HG03135 (cell line): ENCODE data around the gene EVX1.

Experiments
- ATAC-seq: cut with Tn5 transposase; IDR thresholded peaks from one replicate; pipeline ENCODE4 v1.9.1; 2021; ENCODE audit warnings: mild to moderate bottlenecking, moderate library complexity; ENCODE audit not compliant: unreplicated experiment

The EVX1 gene

DNA sequence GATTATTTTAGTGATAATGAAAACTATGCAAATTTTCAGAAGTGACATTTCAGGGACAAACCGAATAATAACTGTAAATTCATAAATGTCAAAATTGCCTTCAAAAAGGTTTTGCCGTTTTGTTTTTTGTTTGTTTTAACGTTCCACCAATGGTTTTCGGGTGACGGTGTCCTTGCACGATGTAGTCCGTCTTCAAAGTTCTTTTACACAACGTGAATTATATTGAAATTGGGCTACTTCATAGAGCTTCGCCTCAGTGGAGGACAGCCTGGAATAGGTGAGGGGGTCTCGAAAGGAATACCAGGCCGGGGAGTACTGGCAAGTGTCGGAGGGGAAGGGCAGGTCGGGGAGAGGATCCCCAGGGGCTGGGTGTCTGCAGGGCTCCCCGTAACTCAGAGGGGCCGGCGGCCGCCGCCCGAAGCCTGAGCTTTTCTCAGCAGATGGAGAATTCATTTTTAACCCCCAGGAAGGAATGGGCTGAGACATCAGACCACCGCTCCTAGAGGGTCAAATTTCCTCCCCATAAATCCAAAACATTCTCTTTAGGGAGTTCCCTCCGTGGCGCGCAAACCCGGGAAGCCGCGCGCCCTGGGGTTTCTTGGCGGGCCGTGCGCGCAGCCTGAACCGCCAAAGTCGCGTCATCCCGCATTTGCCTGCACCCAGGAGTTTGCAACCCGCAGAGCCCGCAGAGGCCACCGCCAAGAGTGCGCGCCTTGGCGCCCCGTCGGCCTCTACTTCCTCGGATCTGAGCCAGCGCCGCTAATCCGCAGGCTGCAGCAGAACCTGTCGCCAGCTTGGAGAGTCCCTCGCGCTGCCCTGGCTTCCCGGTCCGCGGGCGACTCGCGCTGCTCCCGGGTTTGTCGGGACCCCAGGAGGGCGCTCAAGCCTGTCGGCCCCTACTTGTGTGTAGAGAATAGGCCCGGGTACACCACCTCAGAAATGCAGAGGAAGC, 17.3 kb upstream of the EVX1 start:
- no peak for ATAC-seq

DNA sequence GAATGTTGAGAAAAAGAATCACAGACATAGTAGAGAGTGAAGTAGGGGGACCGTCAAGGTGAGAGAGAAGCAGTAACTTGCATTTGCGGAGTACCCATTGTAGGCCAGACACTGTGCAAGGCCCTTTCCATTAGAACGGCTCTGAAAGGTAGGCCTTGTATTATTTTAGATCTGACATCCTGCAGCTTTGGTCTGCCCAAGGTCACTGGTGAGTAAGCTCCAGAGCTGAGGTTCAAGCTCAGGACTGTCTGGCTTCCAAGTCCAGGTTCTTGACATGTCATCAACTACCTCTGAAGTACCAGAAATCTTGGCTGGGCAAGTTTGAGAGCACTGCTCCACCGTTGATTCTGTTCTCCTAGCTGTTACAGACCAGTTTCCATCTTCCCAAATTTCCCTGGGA, 13.2 kb upstream of the EVX1 start:
- no peak for ATAC-seq

GRCh38 chr7:27235387-27236311, 7.0 kb upstream of the EVX1 start:
- no peak for ATAC-seq

DNA sequence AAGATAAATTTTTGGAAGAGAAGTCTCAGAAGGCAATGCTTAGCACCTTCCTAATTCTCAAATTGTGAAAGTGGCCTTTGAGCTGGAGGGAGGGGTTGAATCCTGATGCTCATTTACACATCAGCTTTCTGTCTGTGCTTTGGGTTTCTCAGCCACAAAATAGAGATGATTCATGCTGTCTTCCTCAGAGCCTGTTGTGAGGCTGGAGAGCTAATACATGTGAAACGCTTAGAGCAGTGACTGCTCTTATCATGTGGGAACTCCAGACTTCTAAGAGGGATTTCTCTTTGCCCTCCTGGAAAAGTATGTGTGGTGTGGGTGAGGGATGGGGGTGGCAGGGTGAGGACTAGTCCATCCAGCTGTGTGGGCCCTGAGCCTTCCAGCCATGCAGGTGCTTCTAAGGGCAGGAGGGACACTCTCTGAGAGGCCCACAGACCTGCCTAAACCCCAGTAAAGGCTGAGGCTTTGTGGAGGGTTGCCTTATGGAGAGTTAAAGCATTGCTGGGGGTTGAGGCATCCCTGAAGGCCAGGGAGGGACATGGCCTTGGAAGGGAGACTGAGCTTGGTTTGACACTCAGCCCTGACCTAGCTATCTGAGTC, 4.8 kb upstream of the EVX1 start:
- no peak for ATAC-seq

- no peak for ATAC-seq
Measured at GRCh38 chr7:27238979-27239386, 3.6 kb upstream of the EVX1 start.

DNA sequence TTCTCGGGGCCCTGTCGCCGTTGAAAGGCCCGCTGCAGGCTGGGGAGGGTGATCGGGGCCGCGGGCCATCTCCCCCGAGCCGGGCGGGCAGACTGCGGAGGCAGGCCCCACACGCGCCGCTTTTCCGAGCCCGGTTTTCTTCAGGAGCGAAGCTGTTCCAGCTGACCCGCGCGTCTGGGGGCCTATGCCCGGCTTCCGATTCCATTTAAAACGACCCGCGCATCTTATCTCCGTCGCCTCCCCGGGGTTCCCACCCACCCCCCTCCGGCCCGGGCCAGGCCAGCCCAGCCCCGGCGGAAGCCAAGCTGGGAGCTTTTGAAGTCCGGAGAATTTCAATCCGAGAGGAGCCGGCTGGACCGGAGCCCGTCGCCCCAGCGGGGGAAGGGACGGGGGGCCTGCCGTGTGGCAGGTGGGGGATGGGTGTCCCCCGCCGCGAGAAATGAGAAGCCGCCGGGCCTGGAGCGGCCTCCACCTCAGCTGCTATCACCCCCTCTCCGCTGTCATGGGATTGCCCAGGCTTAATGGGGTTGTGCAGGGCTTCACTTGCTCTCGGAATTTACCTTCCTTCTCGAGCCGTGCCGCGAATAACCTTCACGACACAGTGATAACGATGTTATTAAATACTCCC, 3.1 kb upstream of the EVX1 start:
- no peak for ATAC-seq

- no peak for ATAC-seq
Measured at GRCh38 chr7:27240015-27240731, 2.4 kb upstream of the EVX1 start.

DNA sequence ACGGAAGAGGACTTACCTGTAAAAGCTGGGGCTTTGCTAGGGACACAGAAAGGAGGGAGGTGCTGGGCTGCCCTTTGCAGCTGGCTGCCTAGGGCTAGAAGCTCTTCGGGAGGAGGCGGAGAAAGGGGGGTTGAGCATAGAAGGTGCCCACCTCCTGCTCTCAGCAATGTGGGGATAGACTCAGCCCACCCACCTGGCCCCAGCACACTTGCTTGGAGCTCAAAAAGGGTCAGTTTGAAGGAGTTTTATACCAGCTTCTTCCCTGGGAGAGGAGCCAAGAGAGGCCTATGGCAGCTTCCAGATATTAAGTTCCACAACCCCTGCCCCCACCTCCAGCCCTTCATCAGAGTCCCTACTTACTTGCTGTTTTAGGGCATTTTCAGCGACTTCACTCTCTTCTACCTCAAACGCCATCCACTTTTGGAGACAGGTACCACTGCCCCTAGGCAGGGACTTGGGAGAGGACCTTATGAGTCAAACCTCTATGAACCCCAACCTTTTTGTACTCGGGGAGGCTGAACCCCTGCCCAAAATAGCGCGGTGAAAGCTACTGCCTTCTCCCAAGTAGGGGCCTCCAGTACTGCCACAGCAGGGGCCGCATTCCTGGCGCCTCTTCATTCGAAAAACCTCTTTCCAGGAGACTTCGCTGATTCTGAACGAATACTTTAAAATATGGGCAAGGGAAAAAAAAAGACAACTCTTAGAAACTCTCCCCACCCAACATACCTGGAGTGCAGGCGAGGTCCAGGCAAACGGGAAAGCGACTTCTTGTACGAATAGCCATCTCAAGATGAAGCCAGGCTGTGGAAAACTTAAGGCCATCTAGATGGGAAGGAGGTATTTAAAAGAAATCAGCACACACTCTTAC, 1.2 kb upstream of the EVX1 start:
- ATAC-seq, result no peak

DNA sequence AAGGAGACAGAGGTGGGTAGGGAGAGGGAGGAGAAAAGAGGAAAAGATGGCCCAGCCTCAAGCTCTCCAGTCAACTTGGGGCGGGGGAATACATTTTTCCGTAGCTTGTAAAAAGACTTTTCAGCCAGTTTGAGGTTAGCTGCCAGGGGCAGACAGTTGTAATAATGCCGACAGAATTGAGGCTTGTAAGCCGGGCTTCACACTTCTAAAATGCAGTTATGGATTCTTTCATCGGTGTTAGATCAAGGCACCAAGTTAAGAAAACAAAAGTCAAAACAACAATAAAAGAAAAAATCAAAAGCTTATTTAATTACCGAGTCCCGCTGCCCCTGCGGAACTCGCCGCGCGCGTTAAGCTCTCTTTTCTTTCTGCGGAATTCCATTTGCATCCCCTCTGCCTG, 448 bp upstream of the EVX1 start:
- ATAC-seq, result no peak

- no peak for ATAC-seq
Measured at GRCh38 chr7:27243340-27244163, 950 bp downstream of the EVX1 start.

- ATAC-seq, result no peak
Measured at GRCh38 chr7:27244488-27245123, 2.0 kb downstream of the EVX1 start.

- ATAC-seq, result no peak
Measured at GRCh38 chr7:27245124-27245797, 2.7 kb downstream of the EVX1 start.

DNA sequence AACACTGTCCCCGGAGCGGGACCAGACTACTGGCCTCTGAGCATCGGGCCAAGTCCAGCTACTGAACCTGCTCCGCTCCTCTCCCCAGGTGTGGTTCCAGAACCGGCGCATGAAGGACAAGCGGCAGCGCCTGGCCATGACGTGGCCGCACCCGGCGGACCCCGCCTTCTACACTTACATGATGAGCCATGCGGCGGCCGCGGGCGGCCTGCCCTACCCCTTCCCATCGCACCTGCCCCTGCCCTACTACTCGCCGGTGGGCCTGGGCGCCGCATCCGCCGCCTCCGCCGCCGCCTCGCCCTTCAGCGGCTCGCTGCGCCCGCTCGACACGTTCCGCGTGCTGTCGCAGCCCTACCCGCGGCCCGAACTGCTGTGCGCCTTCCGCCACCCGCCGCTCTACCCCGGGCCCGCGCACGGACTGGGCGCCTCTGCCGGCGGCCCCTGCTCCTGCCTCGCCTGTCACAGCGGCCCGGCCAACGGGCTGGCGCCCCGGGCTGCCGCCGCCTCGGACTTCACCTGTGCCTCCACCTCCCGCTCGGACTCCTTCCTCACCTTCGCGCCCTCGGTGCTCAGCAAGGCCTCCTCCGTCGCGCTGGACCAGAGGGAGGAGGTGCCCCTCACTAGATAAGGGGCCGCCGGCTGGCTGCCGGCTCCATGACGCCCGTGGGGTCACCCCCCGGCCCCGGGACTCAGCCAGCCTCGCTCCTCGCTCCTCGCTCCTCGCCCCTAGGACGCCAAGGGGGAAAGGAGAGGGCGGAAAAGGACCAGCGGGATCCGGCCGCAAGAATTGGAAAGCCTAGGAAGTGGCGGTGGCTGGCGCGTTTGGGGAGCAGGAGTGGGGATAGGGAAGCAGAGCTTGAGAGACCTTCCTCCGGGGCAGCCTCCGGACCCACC, 3.4 kb downstream of the EVX1 start:
- no peak for ATAC-seq

GRCh38 chr7:27247000-27247399, 4.4 kb downstream of the EVX1 start:
- ATAC-seq, result no peak

DNA sequence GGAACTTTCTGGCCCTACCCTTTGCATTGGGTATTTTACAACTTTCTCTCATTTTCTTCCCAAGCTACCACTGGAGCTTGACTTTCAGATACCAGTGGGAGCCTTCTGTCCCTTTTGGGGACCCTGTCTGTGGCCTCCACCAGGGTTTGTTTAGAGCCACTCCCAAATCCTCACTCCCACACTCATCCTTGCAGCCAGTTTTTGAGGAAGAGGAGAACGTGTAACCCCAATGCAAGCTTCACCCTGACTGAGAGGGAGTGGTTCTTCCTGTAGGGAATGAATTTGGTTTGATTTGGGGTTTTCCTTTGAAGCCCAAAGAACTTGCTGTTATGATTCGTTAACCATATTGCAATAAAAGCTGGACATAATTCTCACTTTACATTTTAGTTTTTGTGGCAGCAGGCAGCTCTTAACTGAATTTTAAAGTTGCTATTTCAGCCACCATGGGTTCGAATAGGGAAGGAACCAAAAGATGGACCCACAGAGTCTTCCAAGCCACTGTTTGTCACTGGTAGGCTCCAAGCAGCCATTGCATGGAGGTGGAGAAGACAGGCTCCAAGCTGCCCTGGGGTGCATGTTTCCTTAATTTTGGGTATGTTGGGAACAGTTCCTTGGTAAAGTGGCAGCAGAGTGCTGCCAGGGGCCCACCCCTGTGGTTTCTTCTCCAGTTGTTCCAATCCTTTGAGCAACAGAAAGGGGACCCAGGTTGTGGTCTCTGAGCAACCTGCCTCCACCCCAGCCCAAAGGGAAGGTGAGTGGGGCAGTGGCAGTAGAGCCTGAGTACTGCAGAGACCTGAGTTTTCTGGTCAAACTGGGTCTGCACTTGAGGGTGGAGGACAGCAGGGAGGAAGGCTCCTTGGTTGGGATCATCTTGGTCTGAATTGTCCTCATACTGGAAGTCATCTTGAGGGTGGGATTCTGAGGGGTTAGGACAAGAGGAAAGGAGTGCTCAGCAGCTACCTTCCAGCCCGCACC, 5.1 kb downstream of the EVX1 start:
- ATAC-seq, result no peak
